Breast epithelium (tissue), 3 donors: ENCODE measurements around the gene MSRB1.

Experiments used
- POLR2AphosphoS5 ChIP-seq, 3 donors: sonication (generic); formaldehyde crosslinking; IDR thresholded peaks; one replicate each; pipeline ENCODE4 v1.6.1; 2017; ENCODE audit warnings: antibody characterized with exemption in 3 of 3
- TF ChIP-seq, protein P1 (sequence below), 3 donors: fragments of 450-650 bp; IDR thresholded peaks; one replicate each; pipeline ENCODE4 v1.5.1; 2016 to 2017; ENCODE audit warnings: antibody characterized with exemption in 3 of 3, mild to moderate bottlenecking in 3 of 3, moderate library complexity in 3 of 3

DNA sequence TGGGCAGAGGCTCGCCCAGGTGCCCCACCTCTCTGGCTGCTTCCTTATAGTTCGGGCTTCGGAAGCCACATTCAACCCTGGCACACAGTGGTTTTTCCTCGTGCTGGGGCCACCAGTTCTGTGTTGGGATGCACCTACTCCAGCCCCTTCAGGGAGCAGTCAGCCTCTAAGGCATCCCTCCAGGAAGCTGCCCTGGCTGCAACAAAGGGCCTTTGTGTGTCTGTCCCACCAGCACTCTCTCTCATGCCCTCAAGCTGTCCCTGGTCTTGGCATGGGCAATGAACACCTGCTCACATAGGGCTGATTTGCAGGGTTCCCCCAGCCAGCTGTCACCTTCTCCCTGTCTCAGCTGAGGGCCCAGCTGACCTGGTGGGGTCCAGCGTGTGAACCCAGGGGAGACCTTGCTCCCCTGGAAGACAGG is 39.0 kb upstream of the MSRB1 start:
- TF ChIP-seq, protein P1, sequence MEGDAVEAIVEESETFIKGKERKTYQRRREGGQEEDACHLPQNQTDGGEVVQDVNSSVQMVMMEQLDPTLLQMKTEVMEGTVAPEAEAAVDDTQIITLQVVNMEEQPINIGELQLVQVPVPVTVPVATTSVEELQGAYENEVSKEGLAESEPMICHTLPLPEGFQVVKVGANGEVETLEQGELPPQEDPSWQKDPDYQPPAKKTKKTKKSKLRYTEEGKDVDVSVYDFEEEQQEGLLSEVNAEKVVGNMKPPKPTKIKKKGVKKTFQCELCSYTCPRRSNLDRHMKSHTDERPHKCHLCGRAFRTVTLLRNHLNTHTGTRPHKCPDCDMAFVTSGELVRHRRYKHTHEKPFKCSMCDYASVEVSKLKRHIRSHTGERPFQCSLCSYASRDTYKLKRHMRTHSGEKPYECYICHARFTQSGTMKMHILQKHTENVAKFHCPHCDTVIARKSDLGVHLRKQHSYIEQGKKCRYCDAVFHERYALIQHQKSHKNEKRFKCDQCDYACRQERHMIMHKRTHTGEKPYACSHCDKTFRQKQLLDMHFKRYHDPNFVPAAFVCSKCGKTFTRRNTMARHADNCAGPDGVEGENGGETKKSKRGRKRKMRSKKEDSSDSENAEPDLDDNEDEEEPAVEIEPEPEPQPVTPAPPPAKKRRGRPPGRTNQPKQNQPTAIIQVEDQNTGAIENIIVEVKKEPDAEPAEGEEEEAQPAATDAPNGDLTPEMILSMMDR (IDR thresholded peaks at IDR 0.05), result no peak
- TF ChIP-seq POLR2AphosphoS5 (IDR thresholded peaks at IDR 0.05), result no peak
